ENCODE measurements around the gene ZNF175. TPM values are rescaled to one million over a fixed set of nuclear protein-coding genes. Genes with fewer than 3 reads are reported as not detected.

The ZNF175 gene
- total and polyA plus RNA-seq, 2 experiments from 2014 or later, result 2.3 to 6.3 TPM

DNA sequence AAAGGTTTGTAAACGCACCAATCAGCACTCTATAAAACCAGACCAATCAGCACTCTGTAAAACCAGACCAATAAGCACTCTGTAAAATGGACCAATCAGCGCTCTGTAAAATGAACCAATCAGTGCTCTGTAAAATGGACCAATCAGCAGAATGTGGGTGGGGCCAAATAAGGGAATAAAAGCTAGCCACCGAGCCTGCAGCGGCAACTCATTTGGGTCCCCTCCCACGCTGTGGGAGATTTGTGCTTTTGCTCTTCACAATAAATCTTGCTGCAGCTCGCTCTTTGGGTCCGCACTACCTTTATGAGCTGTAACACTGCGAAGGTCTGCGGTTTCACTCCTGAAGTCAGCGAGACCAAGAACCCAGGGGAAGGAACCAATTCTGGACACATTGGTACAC lies 28.0 kb downstream of the ZNF175 start:
- Mint-ChIP-seq H3K9me3 (peaks cover 73% of the 10 kb centered on the region), H3K4me3 (no peak overlapping the region), H3K27ac (no peak overlapping the region), H3K36me3 (ENCODE audit: low read depth) (peaks cover 15% of the 10 kb centered on the region; the same call in 2 of the 3 replicates), H3K4me1 (peaks cover 6% of the 10 kb centered on the region), H3K27me3 (ENCODE audit: insufficient read depth, low read depth, poor library complexity) (peaks cover 18% of the 10 kb centered on the region)
- H3K27me3 ChIP-seq (ENCODE audit: insufficient read depth), result peaks cover 34% of the 10 kb centered on the region
- no peaks in the 10 kb centered on the region for H3K36me3 ChIP-seq (ENCODE audit: insufficient read depth)
- H3K79me2 ChIP-seq (replicated peaks; ENCODE audit: insufficient read depth), result no peaks in the 10 kb centered on the region
- H2AFZ ChIP-seq, result no peak overlapping the region
- H4K20me1 ChIP-seq (replicated peaks; ENCODE audit: insufficient read depth), result no peaks in the 10 kb centered on the region
- DNase-seq (ENCODE audit: low spot score) (no peak), ATAC-seq (no peak)
- H3K4me2 ChIP-seq, result no peak overlapping the region
- TF ChIP-seq ZNF331 (CRISPR knock-in tag; IDR thresholded peaks at IDR 0.05; ENCODE audit: low read depth), result no peak
- no peak for TF ChIP-seq CTCF (conservative IDR thresholded peaks at IDR 0.05; ENCODE audit: low read depth in 2 of 2)
- TF ChIP-seq NANOG (IDR thresholded peaks at IDR 0.05; ENCODE audit: borderline replicate concordance), result no peak
- TF ChIP-seq EZH2phosphoT487 (IDR thresholded peaks at IDR 0.05; ENCODE audit: unreplicated experiment), result no peak
- TF ChIP-seq, protein P1, sequence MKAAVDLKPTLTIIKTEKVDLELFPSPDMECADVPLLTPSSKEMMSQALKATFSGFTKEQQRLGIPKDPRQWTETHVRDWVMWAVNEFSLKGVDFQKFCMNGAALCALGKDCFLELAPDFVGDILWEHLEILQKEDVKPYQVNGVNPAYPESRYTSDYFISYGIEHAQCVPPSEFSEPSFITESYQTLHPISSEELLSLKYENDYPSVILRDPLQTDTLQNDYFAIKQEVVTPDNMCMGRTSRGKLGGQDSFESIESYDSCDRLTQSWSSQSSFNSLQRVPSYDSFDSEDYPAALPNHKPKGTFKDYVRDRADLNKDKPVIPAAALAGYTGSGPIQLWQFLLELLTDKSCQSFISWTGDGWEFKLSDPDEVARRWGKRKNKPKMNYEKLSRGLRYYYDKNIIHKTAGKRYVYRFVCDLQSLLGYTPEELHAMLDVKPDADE (IDR thresholded peaks at IDR 0.05), result no peak
- no peak for TF ChIP-seq EZH2 (IDR thresholded peaks at IDR 0.05; ENCODE audit: low read depth, unreplicated experiment)
- TF ChIP-seq ZNF462 (CRISPR knock-in tag; IDR thresholded peaks at IDR 0.05), result no peak
- TF ChIP-seq JUNB (IDR thresholded peaks at IDR 0.05; ENCODE audit: unreplicated experiment), result no peak
- TF ChIP-seq POLR2AphosphoS5 (IDR thresholded peaks at IDR 0.05; ENCODE audit: low read depth), result no peak
- no peak for TF ChIP-seq STAT1 (IDR thresholded peaks at IDR 0.05; ENCODE audit: unreplicated experiment)
- no peak for TF ChIP-seq REST (IDR thresholded peaks at IDR 0.05; ENCODE audit: unreplicated experiment)
- no peak overlapping the region for H3K4me3 ChIP-seq
- no peaks in the 10 kb centered on the region for H3K9me2 ChIP-seq (ENCODE audit: insufficient read depth)
- no peak overlapping the region for H3K27ac ChIP-seq (ENCODE audit: low read depth)
- H3F3A ChIP-seq (replicated peaks; ENCODE audit: low read depth), result no peaks in the 10 kb centered on the region
- peaks cover 3% of the 10 kb centered on the region; the same call in 1 of the 2 replicates for H3K4me1 ChIP-seq (ENCODE audit: insufficient read depth)
